Mucosa of rectum (tissue), 2 donors: Measurements from ENCODE around the gene SNX9.

Experiments used
- H3K27ac ChIP-seq, 2 donors: one replicate each; pipeline ENCODE4 v1.7.0; 2013; ENCODE audit warnings: inconsistent platforms in 2 of 2, low read depth in 2 of 2, low read length in 2 of 2
- H3K27me3 ChIP-seq, 2 donors: one replicate each; pipeline ENCODE4 v1.7.0; 2013; ENCODE audit warnings: low read length in 2 of 2; ENCODE audit not compliant: control insufficient read depth in 2 of 2, insufficient read depth in 2 of 2
- H3K36me3 ChIP-seq, 2 donors: one replicate each; pipeline ENCODE4 v1.7.0; 2013; ENCODE audit warnings: low read length in 2 of 2; ENCODE audit not compliant: control insufficient read depth in 2 of 2, insufficient read depth in 2 of 2
- H3K4me1 ChIP-seq, 2 donors: one replicate each; pipeline ENCODE4 v1.7.0; 2013; ENCODE audit warnings: low read length in 2 of 2, mild to moderate bottlenecking in 1 of 2; ENCODE audit not compliant: control insufficient read depth in 2 of 2, insufficient read depth in 2 of 2
- H3K4me3 ChIP-seq, 2 donors: one replicate each; pipeline ENCODE4 v1.7.0; 2013; ENCODE audit warnings: low read length in 2 of 2
- H3K9ac ChIP-seq, 2 donors: one replicate each; pipeline ENCODE4 v1.7.0; 2013; ENCODE audit warnings: low read length in 2 of 2, low read depth in 1 of 2, mild to moderate bottlenecking in 1 of 2
- H3K9me3 ChIP-seq, 2 donors: one replicate each; pipeline ENCODE4 v1.7.0; 2013; ENCODE audit warnings: low read length in 2 of 2; ENCODE audit not compliant: control insufficient read depth in 2 of 2
- donor health status: healthy.
- donor health status: Normal muscosa, but diverticular disease.

The SNX9 gene

DNA sequence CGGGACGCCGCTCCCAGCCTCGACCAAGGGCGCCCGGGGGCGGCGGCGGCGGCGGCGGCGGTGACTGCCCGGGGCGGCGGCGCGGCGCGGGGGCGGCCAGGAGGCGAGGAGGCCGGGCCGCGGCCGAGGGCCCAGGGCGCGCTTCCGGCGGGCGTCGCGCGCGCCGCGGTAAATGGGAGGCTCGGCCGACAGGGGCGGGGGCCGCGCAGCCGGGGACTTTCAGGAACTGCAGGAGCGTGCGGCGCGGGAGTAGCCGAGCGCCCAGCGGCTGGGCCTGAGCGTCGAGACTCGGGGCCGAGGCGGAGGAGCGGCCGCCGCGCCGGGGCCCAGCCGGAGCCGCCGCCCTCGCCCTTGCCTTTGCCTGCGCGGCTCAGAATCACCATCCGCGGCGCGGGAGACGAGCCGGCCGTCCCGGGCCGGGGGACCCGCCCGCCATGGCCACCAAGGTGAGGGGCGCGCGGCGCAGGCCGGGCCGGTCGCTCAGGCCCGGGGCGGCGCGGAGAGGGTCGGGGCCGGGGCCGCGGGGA is at the start of gene SNX9:
Gene SNX9, plus strand, starts transcription at position 246 of the 527 bp plus-strand sequence. Its CDS starts 189 bp downstream, at position 435.
- Histone ChIP-seq H3K4me1 (peaks cover 6 to 10% of the 10 kb centered on the region in 2 donors), H3K36me3 (no peaks in the 10 kb centered on the region), H3K4me3 (peak within 1 kb of the TSS; percentile 63 to 89), H3K27me3 (no peaks in the 10 kb centered on the region), H3K9ac (peak within 1 kb of the TSS; percentile 80 to 89), H3K9me3 (no peaks in the 10 kb centered on the region), H3K27ac (peak within 1 kb of the TSS; percentile 93)

DNA sequence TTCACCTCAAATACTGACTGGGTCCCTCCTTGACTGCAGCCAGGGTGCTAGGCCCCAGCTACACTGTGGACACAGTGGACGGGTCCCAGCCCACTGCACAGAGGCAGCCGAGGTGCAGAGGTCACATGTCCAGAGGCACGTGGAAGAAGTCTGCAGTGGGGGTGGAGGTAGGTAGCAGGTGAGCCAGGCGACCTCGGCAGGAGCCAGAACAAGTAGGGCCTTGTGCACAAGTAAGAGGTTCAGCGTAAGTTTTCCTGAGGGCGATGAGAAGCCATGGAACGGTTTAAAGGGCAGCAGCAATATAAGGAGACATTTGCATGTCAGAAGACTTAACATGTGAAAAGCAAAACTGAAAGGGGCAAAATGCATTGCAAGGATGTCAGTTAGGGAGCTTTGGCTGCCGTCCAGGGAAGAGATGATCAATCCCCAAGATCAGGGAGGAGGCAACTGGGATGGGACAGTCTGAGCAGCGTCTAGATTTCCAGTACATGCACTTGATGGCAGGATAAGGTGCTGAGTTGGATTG is 49.7 kb upstream of the SNX9 start:
- Histone ChIP-seq H3K27me3 (no peaks in the 10 kb centered on the region), H3K36me3 (no peaks in the 10 kb centered on the region), H3K27ac (no peak overlapping the region), H3K9ac (no peak overlapping the region), H3K4me1 (no peaks in the 10 kb centered on the region), H3K9me3 (no peaks in the 10 kb centered on the region), H3K4me3 (no peak overlapping the region)

DNA sequence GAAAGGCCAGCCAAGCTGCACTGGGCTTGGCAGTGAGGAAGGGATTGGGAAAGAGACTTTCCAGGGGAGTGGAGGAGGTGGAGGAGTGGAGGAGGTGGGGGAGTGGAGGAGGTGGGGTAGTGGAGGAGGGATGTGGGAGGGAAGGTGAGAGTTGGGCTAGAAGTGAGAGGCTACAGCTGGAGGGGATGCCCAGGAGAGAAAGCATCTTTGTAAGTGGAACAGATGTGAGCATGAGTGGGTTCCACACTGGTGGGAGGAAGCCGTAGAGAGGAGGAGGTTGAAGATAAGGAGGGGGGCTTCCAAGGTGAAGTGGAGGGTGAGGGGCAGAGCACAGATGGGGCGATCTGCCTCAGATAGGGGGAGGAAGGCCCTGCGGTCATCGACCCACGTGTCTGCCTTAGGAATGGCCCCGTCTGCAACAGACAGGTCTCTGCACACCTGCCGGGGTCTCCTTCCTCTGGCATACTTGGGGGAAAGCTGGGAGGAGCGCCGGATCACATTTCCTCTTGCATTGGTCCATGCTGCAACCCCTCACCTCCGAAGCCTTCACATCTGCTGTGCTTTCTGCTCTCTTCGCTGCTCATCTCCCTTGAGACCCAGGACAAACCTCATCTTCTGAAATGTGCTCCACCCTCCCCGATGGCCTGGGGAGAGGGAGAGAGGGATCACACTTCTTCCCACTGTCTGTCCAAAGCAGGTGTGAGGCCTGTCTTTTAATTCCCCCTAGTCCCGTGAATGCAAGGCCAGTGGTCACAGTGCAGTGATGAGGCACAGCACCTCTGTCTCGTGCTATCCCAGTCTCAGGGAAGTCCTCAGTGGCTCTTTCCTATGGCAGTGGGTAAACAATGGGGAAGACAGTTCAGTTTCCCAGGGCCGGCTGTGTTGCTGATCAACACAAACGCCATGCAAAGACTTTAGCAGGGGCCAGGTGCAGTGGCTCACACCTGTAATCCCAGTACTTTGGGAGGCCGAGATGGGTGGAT is 48.6 kb upstream of the SNX9 start:
- Histone ChIP-seq H3K9ac (no peak overlapping the region), H3K36me3 (no peaks in the 10 kb centered on the region), H3K9me3 (no peaks in the 10 kb centered on the region), H3K27me3 (no peaks in the 10 kb centered on the region), H3K27ac (no peak overlapping the region), H3K4me1 (no peaks in the 10 kb centered on the region), H3K4me3 (no peak overlapping the region)

DNA sequence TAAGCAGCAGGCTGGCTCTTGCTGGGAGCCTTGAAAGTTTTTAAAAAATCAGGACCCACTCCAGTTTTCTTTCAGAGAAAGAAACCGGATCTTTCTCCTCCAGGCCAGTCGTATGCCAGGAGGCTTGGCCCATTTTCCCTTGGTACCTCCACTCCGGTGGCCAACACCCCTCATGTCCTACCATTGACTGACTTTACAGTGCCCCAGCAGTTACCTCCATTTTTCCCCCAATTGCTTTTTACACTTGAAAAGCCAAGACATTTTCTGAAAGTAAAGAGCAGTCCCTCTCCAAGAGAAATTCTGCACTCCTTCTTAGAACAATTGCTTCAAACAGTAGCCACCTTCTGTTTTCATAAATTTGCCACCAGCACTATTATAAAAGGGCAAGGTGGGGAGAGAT is 47.7 kb upstream of the SNX9 start:
- H3K36me3 ChIP-seq, result no peaks in the 10 kb centered on the region
- H3K27ac ChIP-seq, result no peak overlapping the region
- no peak overlapping the region for H3K9ac ChIP-seq
- H3K27me3 ChIP-seq, result no peaks in the 10 kb centered on the region
- H3K4me1 ChIP-seq, result no peaks in the 10 kb centered on the region
- H3K4me3 ChIP-seq, result no peak overlapping the region
- H3K9me3 ChIP-seq, result no peaks in the 10 kb centered on the region

DNA sequence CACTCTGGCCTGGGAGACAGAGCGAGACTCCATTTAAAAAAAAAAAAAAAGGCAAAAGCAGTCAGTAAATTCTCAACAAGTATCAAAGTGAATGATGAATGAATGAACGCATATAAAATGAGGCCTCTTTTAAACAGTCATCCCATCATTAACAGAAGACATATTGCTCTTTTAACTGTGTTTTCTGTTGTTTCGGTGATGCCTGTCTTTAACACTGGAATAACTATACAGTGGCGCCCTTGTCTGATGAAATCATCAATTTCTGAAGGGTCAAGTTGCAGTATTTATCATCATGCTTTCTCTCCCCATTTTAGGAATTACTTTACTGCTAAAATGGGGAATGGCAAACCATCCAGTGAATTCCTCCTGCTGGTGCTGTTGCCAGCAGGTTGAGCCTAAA is 45.7 kb upstream of the SNX9 start:
- Histone ChIP-seq H3K36me3 (no peaks in the 10 kb centered on the region), H3K9me3 (no peaks in the 10 kb centered on the region), H3K27me3 (no peaks in the 10 kb centered on the region), H3K27ac (no peak overlapping the region), H3K9ac (no peak overlapping the region), H3K4me1 (no peaks in the 10 kb centered on the region), H3K4me3 (no peak overlapping the region)

DNA sequence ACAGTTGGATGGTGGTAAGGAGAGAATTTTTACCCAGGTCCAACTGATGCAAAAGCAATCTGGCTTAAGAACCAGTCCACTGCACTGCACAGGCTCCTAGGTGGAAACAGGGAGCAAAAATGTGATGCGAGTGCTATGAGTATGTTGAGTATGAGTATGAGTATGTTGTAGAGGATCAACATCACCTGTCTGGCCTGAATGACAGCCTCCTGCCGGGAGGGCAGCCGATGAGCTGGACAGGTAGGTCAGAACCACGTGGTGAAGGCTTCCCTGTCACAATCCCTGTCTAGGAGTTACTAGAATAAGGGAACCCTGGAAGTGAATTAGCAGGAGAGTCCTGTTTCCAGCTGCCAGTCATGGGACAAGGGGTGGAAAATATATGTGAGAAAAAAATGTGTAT is 44.3 kb upstream of the SNX9 start:
- Histone ChIP-seq H3K27ac (no peak overlapping the region), H3K4me1 (no peaks in the 10 kb centered on the region), H3K9ac (no peak overlapping the region), H3K36me3 (no peaks in the 10 kb centered on the region), H3K27me3 (no peaks in the 10 kb centered on the region), H3K9me3 (no peaks in the 10 kb centered on the region), H3K4me3 (no peak overlapping the region)

DNA sequence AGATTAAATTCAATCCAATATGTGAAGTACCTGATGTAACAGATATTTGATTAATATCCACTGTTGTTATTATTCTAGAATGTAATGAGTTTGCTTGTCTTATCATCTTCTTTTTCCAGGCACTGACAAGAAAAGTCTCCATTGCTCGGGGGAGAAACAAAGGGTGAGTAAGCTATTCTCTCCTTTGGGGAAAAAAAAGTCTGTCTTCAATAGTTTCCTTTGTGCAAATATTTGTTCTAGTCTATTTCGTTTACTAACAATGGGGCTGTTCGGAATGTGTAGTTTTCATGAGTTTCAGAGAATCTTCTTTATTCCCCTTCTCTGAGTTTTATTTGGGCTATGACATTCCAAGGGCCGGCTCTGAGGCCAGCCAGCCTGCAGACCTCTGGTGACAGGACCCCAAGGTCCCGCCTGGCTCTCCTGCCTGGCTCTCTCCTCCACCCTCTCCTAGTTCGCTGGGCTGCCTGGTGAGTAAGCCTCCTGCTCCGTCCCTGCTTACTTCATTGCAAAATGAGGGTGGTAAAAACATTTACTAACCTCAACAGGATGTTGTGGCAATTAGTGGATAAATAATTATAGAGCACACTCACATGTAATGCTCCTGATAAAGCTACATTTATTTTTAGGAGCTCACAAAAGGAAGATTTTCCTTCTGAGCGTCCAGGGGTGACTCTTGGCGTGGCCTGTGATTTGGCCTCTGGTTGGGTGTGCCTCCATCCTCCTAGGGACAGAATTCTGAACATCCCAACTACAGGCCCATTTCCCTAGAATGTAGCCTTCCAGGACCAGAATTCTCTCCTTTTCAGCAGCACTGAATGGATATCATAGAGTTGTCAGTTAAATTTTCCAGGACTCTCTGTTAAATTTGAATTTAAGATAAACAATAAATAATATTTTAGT is 43.1 kb upstream of the SNX9 start:
- Histone ChIP-seq H3K4me3 (no peak overlapping the region), H3K36me3 (no peaks in the 10 kb centered on the region), H3K9ac (no peak overlapping the region), H3K4me1 (no peaks in the 10 kb centered on the region), H3K9me3 (no peaks in the 10 kb centered on the region), H3K27ac (no peak overlapping the region), H3K27me3 (no peaks in the 10 kb centered on the region)

DNA sequence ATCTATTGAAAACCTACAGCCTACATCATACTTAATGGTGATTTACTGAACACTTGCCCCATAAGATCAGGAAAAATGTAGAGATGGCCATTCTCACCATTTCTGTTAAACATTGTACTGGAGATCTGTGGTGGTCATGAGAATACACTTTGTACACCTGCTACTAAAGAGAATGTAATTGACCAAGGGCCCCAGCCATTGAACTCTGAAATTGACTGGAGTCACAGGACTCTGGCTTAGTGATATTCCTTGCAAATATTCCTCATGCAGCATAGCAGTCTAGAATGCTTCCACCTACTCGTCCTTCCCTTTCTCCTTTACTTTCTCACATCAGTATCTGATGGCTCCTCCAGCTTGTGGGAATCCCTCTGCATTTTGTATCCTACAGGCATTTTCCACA is 37.4 kb upstream of the SNX9 start:
- Histone ChIP-seq H3K36me3 (no peaks in the 10 kb centered on the region), H3K4me3 (no peak overlapping the region), H3K4me1 (no peaks in the 10 kb centered on the region), H3K9ac (no peak overlapping the region), H3K27ac (no peak overlapping the region), H3K27me3 (no peaks in the 10 kb centered on the region), H3K9me3 (no peaks in the 10 kb centered on the region)

DNA sequence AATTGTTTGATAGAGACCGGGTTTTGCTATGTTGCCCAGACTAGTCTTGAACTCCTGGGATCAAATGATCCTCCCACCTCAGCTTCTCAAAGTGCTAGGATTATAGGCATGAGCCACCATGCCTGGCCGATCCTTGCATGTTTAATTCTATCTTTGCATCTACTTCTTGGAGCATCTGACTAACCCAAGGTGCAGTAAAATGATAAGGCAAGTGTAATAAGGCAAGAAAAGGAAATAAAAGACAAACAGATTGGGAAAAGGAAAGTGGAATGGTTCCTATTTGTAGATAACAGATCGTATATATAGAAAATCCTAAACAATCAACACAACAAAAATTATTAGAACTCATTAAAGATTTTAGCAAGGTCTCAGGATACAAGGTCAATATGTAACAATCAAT is 36.8 kb upstream of the SNX9 start:
- Histone ChIP-seq H3K27me3 (no peaks in the 10 kb centered on the region), H3K9ac (no peak overlapping the region), H3K36me3 (no peaks in the 10 kb centered on the region), H3K27ac (no peak overlapping the region), H3K4me3 (no peak overlapping the region), H3K9me3 (no peaks in the 10 kb centered on the region), H3K4me1 (no peaks in the 10 kb centered on the region)
